ENCODE data around the gene PBRM1. TPM values are rescaled to one million over a fixed set of nuclear protein-coding genes. Genes with fewer than 3 reads are reported as not detected.
A peak's percentile ranks its signal among the peaks of the same experiment; 100 is the strongest.

PBRM1 gene
- polyA plus RNA-seq, 1 donor (not counting 4 experiments of a cell fraction or from before 2014, with no cell fraction given): 26.0 TPM

- no peaks in the 10 kb centered on the region for H3K9me3 ChIP-seq (ENCODE audit: control insufficient read depth, low read depth, low read length)
- H3K36me3 ChIP-seq (ENCODE audit: control insufficient read depth in 2 of 2, extremely low read depth in 1 of 2, insufficient read depth in 2 of 2, low read length in 2 of 2): peaks cover 5 to 6% of the 10 kb centered on the region in 2 experiments
- DNase-seq (ENCODE audit: low read depth, low spot score) (no peak), FAIRE-seq (no peak)
- H3K79me2 ChIP-seq (ENCODE audit: control insufficient read depth, insufficient read depth, low read length): peaks cover 15% of the 10 kb centered on the region
- H4K20me1 ChIP-seq (ENCODE audit: control insufficient read depth, extremely low read depth, insufficient read depth, low read length): no peaks in the 10 kb centered on the region
- no peaks in the 10 kb centered on the region for H3K9me1 ChIP-seq (ENCODE audit: control insufficient read depth, extremely low read depth, insufficient read depth, low read length)
- no peak overlapping the region for H3K4me2 ChIP-seq (ENCODE audit: control insufficient read depth, extremely low read depth, insufficient read depth, low read depth, low read length)
- H2AFZ ChIP-seq (ENCODE audit: control insufficient read depth, low read length): no peak overlapping the region
- no peaks in the 10 kb centered on the region for H3K27me3 ChIP-seq (ENCODE audit: control insufficient read depth, extremely low read depth, insufficient read depth, low read length)
- H3K9ac ChIP-seq (ENCODE audit: control insufficient read depth, extremely low read depth, insufficient read depth, low read length): no peak overlapping the region
- H3K27ac ChIP-seq (ENCODE audit: control insufficient read depth, insufficient read depth, low read length): no peak overlapping the region
- TF ChIP-seq EZH2 (IDR thresholded peaks at IDR 0.05; ENCODE audit: low read length): no peak
- no peak for TF ChIP-seq CTCF (optimal IDR thresholded peaks at IDR 0.05 in 1 of 3, IDR thresholded peaks at IDR 0.05 in 1 of 3, conservative IDR thresholded peaks at IDR 0.05 in 1 of 3; ENCODE audit: extremely low read depth in 1 of 3, insufficient read depth in 2 of 3, low read length in 3 of 3)
- dilution Hi-C loops (cut with MboI; ENCODE audit: extremely low pct_ligation_motif_present, low sequenced_read_pairs): no loop called here
- no peak overlapping the region for H3K4me3 ChIP-seq (ENCODE audit: control insufficient read depth in 2 of 3, extremely low read depth in 1 of 3, insufficient read depth in 2 of 3, low read depth in 1 of 3, low read length in 3 of 3)
- H3K4me1 ChIP-seq (ENCODE audit: control insufficient read depth, extremely low read depth, insufficient read depth, low read length): peaks cover 8% of the 10 kb centered on the region
These were observed 24.8 kb upstream of the PBRM1 start for GRCh38 chr3:52710512-52710911.

GRCh38 chr3:52707585-52707984, 21.9 kb upstream of the PBRM1 start:
- H3K4me3 ChIP-seq (ENCODE audit: control insufficient read depth in 2 of 3, extremely low read depth in 1 of 3, insufficient read depth in 2 of 3, low read depth in 1 of 3, low read length in 3 of 3): peak overlapping the region in 2 of 3 experiments; percentile 69 to 91
- H3K4me1 ChIP-seq (ENCODE audit: control insufficient read depth, extremely low read depth, insufficient read depth, low read length): peaks cover 14% of the 10 kb centered on the region
- no peaks in the 10 kb centered on the region for H3K9me3 ChIP-seq (ENCODE audit: control insufficient read depth, low read depth, low read length)
- H4K20me1 ChIP-seq (ENCODE audit: control insufficient read depth, extremely low read depth, insufficient read depth, low read length): no peaks in the 10 kb centered on the region
- no peak for DNase-seq (ENCODE audit: low read depth, low spot score)
- peaks cover 41% of the 10 kb centered on the region for H3K79me2 ChIP-seq (ENCODE audit: control insufficient read depth, insufficient read depth, low read length)
- H3K27ac ChIP-seq (ENCODE audit: control insufficient read depth, insufficient read depth, low read length): no peak overlapping the region
- no peaks in the 10 kb centered on the region for H3K27me3 ChIP-seq (ENCODE audit: control insufficient read depth, extremely low read depth, insufficient read depth, low read length)
- dilution Hi-C loops (cut with MboI; ENCODE audit: extremely low pct_ligation_motif_present, low sequenced_read_pairs): no loop called here
- TF ChIP-seq CTCF (optimal IDR thresholded peaks at IDR 0.05 in 1 of 3, IDR thresholded peaks at IDR 0.05 in 1 of 3, conservative IDR thresholded peaks at IDR 0.05 in 1 of 3; ENCODE audit: extremely low read depth in 1 of 3, insufficient read depth in 2 of 3, low read length in 3 of 3) (no peak), EZH2 (IDR thresholded peaks at IDR 0.05; ENCODE audit: low read length) (no peak)
- no peaks in the 10 kb centered on the region for H3K9me1 ChIP-seq (ENCODE audit: control insufficient read depth, extremely low read depth, insufficient read depth, low read length)
- peaks cover 3 to 6% of the 10 kb centered on the region in 2 experiments for H3K36me3 ChIP-seq (ENCODE audit: control insufficient read depth in 2 of 2, extremely low read depth in 1 of 2, insufficient read depth in 2 of 2, low read length in 2 of 2)
- no peak overlapping the region for H2AFZ ChIP-seq (ENCODE audit: control insufficient read depth, low read length)
- peak overlapping the region; percentile 91 for H3K4me2 ChIP-seq (ENCODE audit: control insufficient read depth, extremely low read depth, insufficient read depth, low read depth, low read length)
- H3K9ac ChIP-seq (ENCODE audit: control insufficient read depth, extremely low read depth, insufficient read depth, low read length): no peak overlapping the region
- FAIRE-seq: no peak

All from keratinocyte (primary cell).